Hepatocyte (in vitro differentiated cells): ENCODE measurements around the gene LIPF.

Experiments
- EZH2 ChIP-seq: fragments of 200-600 bp; sonication (generic); IDR thresholded peaks from 2 replicates; pipeline ENCODE4 v1.6.1; 2016; ENCODE audit warnings: antibody characterized with exemption, mild to moderate bottlenecking, borderline replicate concordance
- TF ChIP-seq, protein P1 (sequence below): fragments of 200-600 bp; sonication (generic); IDR thresholded peaks from 2 replicates; pipeline ENCODE4 v1.5.1; 2016; ENCODE audit warnings: antibody characterized with exemption, mild to moderate bottlenecking; ENCODE audit not compliant: poor library complexity

DNA sequence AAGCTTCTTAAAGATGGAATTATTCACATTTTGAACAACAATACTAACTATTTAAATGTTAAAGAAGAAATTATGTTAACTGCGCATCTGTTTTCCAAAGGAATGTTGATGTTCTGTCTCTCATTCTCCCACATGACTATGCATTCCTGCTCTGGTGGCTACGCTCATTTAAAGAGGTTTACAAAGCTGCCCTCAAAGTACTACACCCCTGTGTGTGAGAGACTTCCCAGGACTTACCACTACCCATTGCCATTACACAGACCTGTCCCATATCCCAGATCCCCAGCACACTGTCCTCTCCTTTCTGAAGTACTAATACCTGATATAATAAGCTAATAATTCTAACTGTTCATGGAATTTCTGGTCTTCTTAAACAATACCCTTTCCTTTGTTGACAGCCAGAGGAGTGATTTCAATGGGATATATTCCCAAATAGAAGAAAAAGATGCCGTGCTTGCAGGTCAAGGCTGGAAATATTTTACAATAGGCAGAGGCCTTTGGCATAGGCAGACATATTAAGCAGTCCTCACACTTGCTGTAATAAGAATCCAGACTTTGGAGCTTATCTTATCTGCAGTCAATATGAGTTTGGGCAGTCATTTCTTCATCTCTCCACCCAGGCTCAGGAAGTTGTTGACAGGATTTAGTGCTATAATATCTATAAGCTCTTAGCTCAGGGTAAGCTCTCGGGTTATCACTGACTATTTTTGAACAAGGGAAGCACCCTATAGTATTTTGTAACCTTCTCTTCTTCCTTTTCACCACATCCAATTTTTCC lies 12.2 kb downstream of the LIPF start:
- no peak for TF ChIP-seq EZH2
- TF ChIP-seq, protein P1, sequence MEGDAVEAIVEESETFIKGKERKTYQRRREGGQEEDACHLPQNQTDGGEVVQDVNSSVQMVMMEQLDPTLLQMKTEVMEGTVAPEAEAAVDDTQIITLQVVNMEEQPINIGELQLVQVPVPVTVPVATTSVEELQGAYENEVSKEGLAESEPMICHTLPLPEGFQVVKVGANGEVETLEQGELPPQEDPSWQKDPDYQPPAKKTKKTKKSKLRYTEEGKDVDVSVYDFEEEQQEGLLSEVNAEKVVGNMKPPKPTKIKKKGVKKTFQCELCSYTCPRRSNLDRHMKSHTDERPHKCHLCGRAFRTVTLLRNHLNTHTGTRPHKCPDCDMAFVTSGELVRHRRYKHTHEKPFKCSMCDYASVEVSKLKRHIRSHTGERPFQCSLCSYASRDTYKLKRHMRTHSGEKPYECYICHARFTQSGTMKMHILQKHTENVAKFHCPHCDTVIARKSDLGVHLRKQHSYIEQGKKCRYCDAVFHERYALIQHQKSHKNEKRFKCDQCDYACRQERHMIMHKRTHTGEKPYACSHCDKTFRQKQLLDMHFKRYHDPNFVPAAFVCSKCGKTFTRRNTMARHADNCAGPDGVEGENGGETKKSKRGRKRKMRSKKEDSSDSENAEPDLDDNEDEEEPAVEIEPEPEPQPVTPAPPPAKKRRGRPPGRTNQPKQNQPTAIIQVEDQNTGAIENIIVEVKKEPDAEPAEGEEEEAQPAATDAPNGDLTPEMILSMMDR: no peak
